Naive B cell (primary cell): ENCODE data around the gene C12orf50. TPM values are rescaled to one million over a fixed set of nuclear protein-coding genes. Genes with fewer than 3 reads are reported as not detected.
"Not testable (repeated sequence)": the region's sequence is repeated elsewhere in the genome, so short reads cannot be mapped to it uniquely, and the experiment has no call there.

Experiments used
- ATAC-seq, 2 donors: fragments of 150-1000 bp; cut with Tn5 transposase; 2 replicates each; pipeline ENCODE4 v1.10.0; 2021; ENCODE audit warnings: low read depth in 2 of 2, mild to moderate bottlenecking in 2 of 2, moderate library complexity in 2 of 2
- DNase-seq: peaks from one replicate; pipeline ENCODE4 v3.0.0; 2022
- H3K27ac Mint-ChIP-seq, 6 donors: one replicate each; pipeline ENCODE4 v1.8.0; 2020 to 2022; ENCODE audit warnings: mild to moderate bottlenecking in 6 of 6, mixed read lengths in 6 of 6, moderate library complexity in 5 of 6, inconsistent platforms in 2 of 6
- H3K27me3 Mint-ChIP-seq, 3 donors: one replicate each; pipeline ENCODE4 v1.8.0; 2021 to 2022; ENCODE audit warnings: mixed read lengths in 3 of 3, mild to moderate bottlenecking in 1 of 3
- H3K36me3 Mint-ChIP-seq, 2 donors: one replicate each; pipeline ENCODE4 v1.8.0; 2020 to 2022; ENCODE audit warnings: mixed read lengths in 2 of 2, inconsistent platforms in 1 of 2, mild to moderate bottlenecking in 1 of 2
- H3K4me1 Mint-ChIP-seq, 3 donors: one replicate each; pipeline ENCODE4 v1.8.0; 2020 to 2022; ENCODE audit warnings: mixed read lengths in 3 of 3, inconsistent platforms in 1 of 3, mild to moderate bottlenecking in 1 of 3, moderate library complexity in 1 of 3
- H3K4me3 Mint-ChIP-seq, 8 donors: one replicate each; pipeline ENCODE4 v1.8.0; 2020 to 2022; ENCODE audit warnings: mild to moderate bottlenecking in 8 of 8, mixed read lengths in 8 of 8, moderate library complexity in 8 of 8, inconsistent platforms in 2 of 8
- H3K9me3 Mint-ChIP-seq, 7 donors: one replicate each; pipeline ENCODE4 v1.8.0; 2020 to 2022; ENCODE audit warnings: mixed read lengths in 7 of 7, mild to moderate bottlenecking in 5 of 7, inconsistent platforms in 2 of 7, moderate library complexity in 1 of 7
- polyA plus RNA-seq, 6 donors: library from polyadenylated mRNA; unstranded; fragments of 300-500 nt; fragmentation: Illumina TruSeq; gene quantifications; one replicate each; pipeline ENCODE4 v1.2.3, GENCODE V29; 2021; ENCODE audit warnings: low read depth in 6 of 6

The C12orf50 gene
- polyA plus RNA-seq, 6 donors from 2014 or later, result not detected

DNA sequence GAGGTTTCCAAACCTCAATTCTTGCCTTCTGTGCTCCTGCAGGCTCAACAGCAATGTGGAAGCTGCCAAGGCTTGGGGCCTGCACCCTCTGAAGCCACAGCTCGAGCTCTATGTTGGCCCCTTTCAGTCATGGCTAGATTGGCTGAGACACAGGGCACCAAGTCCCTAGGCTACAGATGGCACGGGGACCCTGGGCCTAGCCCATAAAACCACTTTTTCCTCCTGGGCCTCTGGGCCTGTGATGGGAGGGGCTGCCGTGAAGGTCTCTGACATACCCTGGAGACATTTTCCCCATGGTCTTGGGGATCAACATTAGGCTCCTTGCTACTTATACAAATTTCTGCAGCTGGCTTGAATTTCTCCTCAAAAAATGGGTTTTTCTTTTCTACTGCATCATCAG, 2.0 kb upstream of the C12orf50 start:
- not testable (repeated sequence) for H3K27ac Mint-ChIP-seq, H3K4me3 Mint-ChIP-seq, H3K36me3 Mint-ChIP-seq, H3K4me1 Mint-ChIP-seq, DNase-seq, H3K27me3 Mint-ChIP-seq, H3K9me3 Mint-ChIP-seq, ATAC-seq

DNA sequence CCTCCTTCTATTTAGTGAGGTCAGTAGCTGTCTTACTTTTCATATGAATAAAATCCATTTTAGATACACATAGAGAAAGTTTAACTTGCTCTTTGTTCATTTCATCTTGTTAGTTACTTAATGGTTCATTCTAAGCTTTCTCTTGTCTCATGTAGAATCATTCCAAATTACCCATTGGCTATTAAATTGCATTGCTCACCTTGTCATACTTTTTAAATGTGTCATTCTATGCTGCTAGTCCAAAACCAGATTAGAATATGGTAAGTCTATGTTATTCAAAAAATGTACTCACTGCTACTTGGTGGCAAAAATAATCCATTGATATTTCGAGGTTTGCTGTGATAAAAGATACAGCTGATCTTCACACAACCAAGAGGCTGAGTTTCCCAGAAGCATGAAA, 3.0 kb downstream of the C12orf50 start:
- Mint-ChIP-seq H3K27me3 (peaks cover 9 to 23% (median 20%) of the 10 kb centered on the region in 3 donors), H3K4me1 (no peaks in the 10 kb centered on the region), H3K27ac (no peak overlapping the region), H3K4me3 (no peak overlapping the region), H3K9me3 (no peaks in the 10 kb centered on the region), H3K36me3 (no peaks in the 10 kb centered on the region)
- no peak for ATAC-seq
- DNase-seq, result no peak

DNA sequence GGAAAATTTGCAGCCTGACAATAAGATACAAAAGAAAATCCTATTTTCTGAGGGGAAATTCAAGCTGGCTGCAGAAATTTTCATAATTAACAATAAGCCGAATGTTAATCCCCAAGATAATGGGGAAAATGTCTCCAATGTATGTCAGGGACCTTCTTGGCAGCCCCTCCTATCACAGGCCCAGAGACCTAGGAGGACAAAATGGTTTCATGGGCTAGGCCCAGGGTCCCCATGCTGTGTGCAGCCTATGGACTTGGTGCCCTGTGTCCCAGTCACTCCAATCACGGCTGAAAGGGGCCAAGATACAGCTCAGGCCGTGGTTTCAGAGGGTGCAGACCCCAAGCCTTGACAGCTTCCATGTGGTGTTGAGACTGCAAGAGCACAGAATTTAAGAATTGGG, 11.2 kb downstream of the C12orf50 start:
- Mint-ChIP-seq H3K36me3 (peaks cover 0 to 13% of the 10 kb centered on the region in 2 donors), H3K4me3 (no peak overlapping the region), H3K4me1 (no peaks in the 10 kb centered on the region), H3K27ac (no peak overlapping the region), H3K27me3 (peaks cover 34 to 51% (median 45%) of the 10 kb centered on the region in 3 donors), H3K9me3 (peaks cover 5 to 32% (median 14%) of the 10 kb centered on the region in 7 donors)
- no peak for ATAC-seq
- no peak for DNase-seq

DNA sequence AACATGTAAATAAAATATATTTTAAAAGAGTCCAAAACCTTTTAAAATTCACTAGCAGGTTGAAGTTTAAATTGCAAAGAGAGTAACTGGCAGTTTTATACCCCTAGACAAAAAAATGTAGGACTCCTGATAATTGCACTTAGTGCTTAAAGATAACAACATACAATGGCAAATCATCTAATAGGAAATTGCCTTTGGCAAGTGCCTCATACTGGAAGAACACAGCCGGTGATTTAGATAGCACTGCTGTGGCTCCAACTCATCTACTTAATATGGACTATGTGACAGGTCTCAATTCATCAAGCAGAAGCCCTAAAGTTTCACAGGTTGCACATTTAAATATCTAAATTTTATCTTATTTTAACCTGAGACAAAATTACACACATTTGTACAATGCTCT, 13.4 kb downstream of the C12orf50 start:
- DNase-seq (no peak), ATAC-seq (no peak)
- no peak overlapping the region for H3K4me3 Mint-ChIP-seq
- H3K36me3 Mint-ChIP-seq, result peaks cover 0 to 13% of the 10 kb centered on the region in 2 donors
- H3K4me1 Mint-ChIP-seq, result no peaks in the 10 kb centered on the region
- peaks cover 5 to 32% (median 14%) of the 10 kb centered on the region in 7 donors for H3K9me3 Mint-ChIP-seq
- no peak overlapping the region for H3K27ac Mint-ChIP-seq
- peaks cover 31 to 40% (median 37%) of the 10 kb centered on the region in 3 donors for H3K27me3 Mint-ChIP-seq

DNA sequence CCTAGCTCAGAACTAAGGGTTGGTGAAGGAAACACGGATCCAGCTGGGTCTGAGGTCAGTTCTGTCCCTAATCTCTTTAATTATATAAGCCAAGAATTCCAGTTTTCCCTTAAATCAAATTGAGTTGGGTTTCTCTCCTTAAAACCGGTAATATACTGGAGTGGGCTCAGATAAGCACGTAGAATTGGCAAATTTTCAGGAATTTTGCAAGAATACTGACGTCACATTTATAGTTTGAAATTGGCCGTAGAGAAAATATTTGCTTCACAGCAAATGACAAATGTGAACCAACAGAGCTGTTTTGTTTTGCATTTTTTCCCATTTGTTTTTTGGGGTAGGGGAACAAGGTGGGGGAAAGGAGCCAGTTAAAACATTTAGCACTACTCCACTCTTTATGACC, 17.4 kb downstream of the C12orf50 start:
- DNase-seq (no peak), ATAC-seq (no peak)
- H3K4me1 Mint-ChIP-seq, result no peaks in the 10 kb centered on the region
- no peak overlapping the region for H3K27ac Mint-ChIP-seq
- H3K36me3 Mint-ChIP-seq, result peaks cover 0 to 4% of the 10 kb centered on the region in 2 donors
- peaks cover 0 to 4% (median 2%) of the 10 kb centered on the region in 7 donors for H3K9me3 Mint-ChIP-seq
- H3K27me3 Mint-ChIP-seq, result peaks cover 5 to 19% (median 17%) of the 10 kb centered on the region in 3 donors
- H3K4me3 Mint-ChIP-seq, result no peak overlapping the region

DNA sequence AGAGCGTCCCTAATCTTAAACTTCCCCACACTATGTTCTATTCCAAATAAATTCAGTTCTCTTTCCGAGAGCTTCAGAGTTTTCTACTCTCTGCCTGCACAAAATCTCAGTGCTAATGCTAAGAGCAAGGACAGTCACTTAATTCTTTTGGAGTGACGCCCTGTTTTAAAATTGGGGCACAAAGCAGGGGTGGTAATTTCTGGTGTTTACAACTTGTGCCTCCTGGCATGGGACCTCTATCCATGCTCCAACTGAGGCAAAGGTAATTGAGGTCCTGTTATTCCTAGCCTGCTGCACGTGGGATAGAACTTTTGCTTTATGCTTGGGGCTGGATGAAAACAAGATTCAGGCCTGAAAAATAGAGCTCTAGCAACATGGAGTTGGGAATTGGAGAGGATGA, 22.9 kb downstream of the C12orf50 start:
- ATAC-seq (no peak), DNase-seq (no peak)
- peak overlapping the region in 1 of 8 donors; percentile 25 for H3K4me3 Mint-ChIP-seq
- H3K4me1 Mint-ChIP-seq, result no peaks in the 10 kb centered on the region
- peaks cover 0 to 8% (median 6%) of the 10 kb centered on the region in 3 donors for H3K27me3 Mint-ChIP-seq
- no peak overlapping the region for H3K27ac Mint-ChIP-seq
- peaks cover 0 to 9% (median 4%) of the 10 kb centered on the region in 7 donors for H3K9me3 Mint-ChIP-seq
- H3K36me3 Mint-ChIP-seq, result no peaks in the 10 kb centered on the region

DNA sequence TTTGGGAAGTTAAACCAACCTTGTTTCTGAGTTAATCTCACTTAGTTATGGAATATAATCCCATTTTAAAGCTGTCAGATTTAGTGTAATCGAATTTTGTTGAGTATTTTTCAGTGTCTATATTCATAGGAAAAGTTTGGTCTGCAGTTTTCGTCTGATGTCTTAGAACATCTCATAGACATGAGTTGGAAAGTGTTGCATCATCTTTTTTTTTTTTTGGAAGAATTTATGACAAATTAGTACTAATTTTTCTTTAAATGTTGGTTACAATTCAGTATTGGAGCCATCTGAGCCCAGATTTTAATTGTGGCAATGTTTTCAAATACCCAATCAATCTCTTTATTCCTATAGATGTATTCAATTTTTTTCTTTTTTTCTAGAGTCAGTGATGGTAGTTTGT, 27.9 kb downstream of the C12orf50 start:
- no peak overlapping the region for H3K4me3 Mint-ChIP-seq
- peaks cover 0 to 11% (median 3%) of the 10 kb centered on the region in 7 donors for H3K9me3 Mint-ChIP-seq
- H3K36me3 Mint-ChIP-seq, result no peaks in the 10 kb centered on the region
- H3K27me3 Mint-ChIP-seq, result peaks cover 0 to 9% (median 8%) of the 10 kb centered on the region in 3 donors
- H3K27ac Mint-ChIP-seq, result no peak overlapping the region
- DNase-seq (no peak), ATAC-seq (no peak)
- no peaks in the 10 kb centered on the region for H3K4me1 Mint-ChIP-seq

DNA sequence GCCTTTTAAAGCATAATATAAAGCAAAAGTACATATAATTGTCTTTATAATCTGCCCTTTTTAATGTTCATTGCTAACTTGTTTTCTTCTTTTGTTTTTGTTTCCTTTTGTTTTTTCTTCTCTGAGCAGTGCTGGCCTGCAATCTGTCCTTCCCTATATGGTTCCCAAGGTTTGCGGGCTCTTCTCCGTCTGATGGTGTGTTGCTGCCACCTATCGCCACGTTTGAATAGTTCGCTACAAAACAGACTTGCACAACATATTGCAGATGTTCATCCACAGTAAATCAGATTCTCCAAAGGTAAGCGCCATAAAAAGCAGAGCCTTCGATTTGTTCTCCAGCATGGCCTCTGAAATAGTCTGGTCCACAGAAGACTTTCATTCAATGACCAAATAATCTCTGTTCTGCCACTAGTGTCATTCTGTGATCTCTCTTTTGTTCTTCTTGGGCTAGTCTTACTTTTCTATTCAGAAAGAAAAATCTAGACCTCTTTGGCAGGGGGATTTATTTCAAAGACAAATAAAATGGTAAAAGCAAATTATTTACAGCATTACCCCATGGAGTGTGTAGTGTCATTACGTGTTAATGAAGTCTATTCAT, 33.5 kb downstream of the C12orf50 start:
- H3K27me3 Mint-ChIP-seq, result peaks cover 0 to 9% (median 5%) of the 10 kb centered on the region in 3 donors
- H3K9me3 Mint-ChIP-seq, result peaks cover 0 to 4% (median 0%) of the 10 kb centered on the region in 7 donors
- H3K4me1 Mint-ChIP-seq, result peaks cover 0 to 5% (median 0%) of the 10 kb centered on the region in 3 donors
- DNase-seq (peak; percentile 3), ATAC-seq (peak; percentile 50 to 61)
- no peak overlapping the region for H3K4me3 Mint-ChIP-seq
- H3K27ac Mint-ChIP-seq, result peak overlapping the region in 1 of 6 donors; percentile 21
- H3K36me3 Mint-ChIP-seq, result no peaks in the 10 kb centered on the region

DNA sequence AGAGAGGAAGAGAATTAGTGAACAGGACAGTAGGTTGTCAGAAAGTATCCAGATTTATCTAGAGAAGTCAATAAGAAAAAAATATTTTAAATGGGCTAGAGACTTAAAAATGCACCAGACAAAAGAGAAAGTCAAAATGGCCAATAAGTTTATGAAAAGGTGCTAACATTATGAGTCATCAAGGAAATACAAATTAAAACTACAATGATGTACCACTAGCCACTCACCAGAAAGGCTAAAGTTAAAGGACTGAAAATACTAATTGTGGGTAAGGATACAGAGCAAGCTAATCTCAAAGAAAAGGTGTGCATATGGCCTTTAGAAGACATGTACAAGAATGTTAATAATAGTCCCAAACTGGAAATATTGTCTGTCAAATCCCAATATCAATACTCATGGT, 37.7 kb downstream of the C12orf50 start:
- Mint-ChIP-seq H3K36me3 (no peaks in the 10 kb centered on the region), H3K27ac (no peak overlapping the region), H3K9me3 (no peaks in the 10 kb centered on the region), H3K4me1 (peaks cover 0 to 5% (median 0%) of the 10 kb centered on the region in 3 donors), H3K27me3 (peaks cover 0 to 8% (median 7%) of the 10 kb centered on the region in 3 donors), H3K4me3 (no peak overlapping the region)
- no peak for DNase-seq
- no peak for ATAC-seq

DNA sequence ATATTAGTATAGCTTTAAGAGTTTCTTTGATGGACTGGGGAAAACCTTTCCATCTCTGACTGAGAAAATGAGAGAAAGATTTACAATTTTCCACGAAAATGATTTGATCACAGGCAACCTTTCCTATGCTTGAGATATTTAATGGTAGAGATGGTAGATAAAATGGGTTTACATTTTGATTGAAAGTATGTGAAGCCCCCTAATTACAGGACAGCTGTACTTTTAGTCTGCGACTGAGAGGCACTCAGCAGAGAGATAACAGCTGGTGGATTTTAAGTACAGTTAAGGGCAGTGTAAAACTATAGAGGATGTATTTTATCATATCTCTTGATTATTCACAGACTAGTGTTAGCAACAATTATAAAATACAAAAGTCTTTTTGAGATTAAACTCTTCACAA, 40.7 kb downstream of the C12orf50 start:
- Mint-ChIP-seq H3K27me3 (peaks cover 0 to 7% (median 3%) of the 10 kb centered on the region in 3 donors), H3K36me3 (no peaks in the 10 kb centered on the region), H3K9me3 (peaks cover 0 to 2% (median 0%) of the 10 kb centered on the region in 7 donors), H3K4me1 (no peaks in the 10 kb centered on the region), H3K4me3 (no peak overlapping the region), H3K27ac (no peak overlapping the region)
- DNase-seq (no peak), ATAC-seq (no peak)

DNA sequence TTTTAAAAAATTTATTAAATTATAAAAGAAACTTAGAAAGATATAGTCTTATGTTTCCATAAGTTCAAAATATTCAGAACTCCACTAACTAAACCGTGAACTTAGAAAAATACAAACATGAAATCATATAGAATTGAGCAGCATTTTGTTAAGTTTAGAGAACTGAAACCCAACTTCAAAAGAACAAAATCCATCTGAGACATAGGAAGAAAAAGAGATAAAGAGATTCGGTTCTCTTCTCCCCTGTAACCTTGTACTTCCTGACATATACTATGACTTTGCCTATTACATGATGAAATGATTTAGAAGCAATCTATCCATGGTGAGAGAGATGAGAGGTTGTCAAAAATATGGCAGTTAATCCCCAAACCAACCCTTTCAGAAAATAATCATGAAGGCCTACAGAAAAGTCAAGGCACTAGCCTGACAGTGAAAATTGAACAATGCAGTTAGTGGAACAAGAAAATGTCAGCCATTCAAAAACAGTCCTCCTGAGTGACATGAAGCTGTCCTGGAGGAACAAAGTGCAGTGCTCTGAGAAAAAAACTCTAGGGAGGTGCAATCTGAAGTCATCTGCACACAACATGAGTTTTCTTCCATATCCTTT, 44.0 kb downstream of the C12orf50 start:
- H3K27ac Mint-ChIP-seq, result no peak overlapping the region
- H3K4me1 Mint-ChIP-seq, result no peaks in the 10 kb centered on the region
- H3K9me3 Mint-ChIP-seq, result peaks cover 0 to 3% (median 0%) of the 10 kb centered on the region in 7 donors
- no peak overlapping the region for H3K4me3 Mint-ChIP-seq
- H3K27me3 Mint-ChIP-seq, result peaks cover 8 to 9% (median 8%) of the 10 kb centered on the region in 3 donors
- no peaks in the 10 kb centered on the region for H3K36me3 Mint-ChIP-seq
- no peak for ATAC-seq
- DNase-seq, result no peak

DNA sequence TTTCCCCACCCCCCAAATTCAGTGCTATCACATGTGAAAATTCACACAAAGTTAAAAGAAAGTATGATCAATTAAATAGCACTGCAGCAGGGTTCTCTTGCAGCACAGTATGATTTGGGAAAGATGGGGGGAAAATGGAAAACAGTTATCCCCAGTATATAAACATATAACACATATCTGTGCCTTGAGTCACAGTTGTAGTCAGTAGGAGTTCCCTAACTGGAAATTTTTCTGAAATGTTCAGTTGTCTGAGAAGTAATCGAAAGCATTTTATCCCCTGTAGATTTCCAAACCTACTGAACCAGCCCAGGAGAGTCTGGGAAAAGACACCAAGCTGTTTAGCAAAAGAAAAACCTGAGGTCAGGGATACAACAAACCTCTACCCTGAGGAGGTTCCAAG, 47.0 kb downstream of the C12orf50 start:
- no peak overlapping the region for H3K27ac Mint-ChIP-seq
- H3K4me3 Mint-ChIP-seq, result no peak overlapping the region
- H3K4me1 Mint-ChIP-seq, result no peaks in the 10 kb centered on the region

DNA sequence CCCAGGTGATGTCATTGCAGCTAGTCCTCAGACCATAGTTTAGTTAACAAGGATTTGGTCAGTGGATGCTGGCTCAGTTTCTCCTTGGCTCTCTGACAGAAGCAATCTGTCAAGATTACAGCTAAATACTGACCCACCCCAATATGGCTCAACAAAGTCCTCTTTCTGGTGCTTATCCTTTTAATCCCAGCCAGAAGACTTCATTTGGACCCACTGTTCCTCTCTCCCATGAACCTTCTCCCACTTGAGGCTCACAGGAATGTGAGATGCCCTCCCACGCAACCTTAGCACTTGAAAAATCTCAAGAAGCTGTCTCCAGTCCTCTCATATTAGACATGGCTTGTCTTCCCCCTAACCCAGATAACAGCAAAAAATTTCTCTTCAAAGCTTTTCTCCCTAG, 47.7 kb downstream of the C12orf50 start:
- Mint-ChIP-seq H3K9me3 (peaks cover 0 to 3% (median 0%) of the 10 kb centered on the region in 7 donors), H3K36me3 (no peaks in the 10 kb centered on the region), H3K4me1 (no peaks in the 10 kb centered on the region), H3K4me3 (no peak overlapping the region), H3K27me3 (peaks cover 5 to 8% (median 6%) of the 10 kb centered on the region in 3 donors), H3K27ac (no peak overlapping the region)
- DNase-seq (no peak), ATAC-seq (no peak)

More for the DNA sequence above, 47.0 kb downstream of the C12orf50 start:
- no peak for DNase-seq
- peaks cover 0 to 3% (median 0%) of the 10 kb centered on the region in 7 donors for H3K9me3 Mint-ChIP-seq
- no peak for ATAC-seq
- H3K36me3 Mint-ChIP-seq, result no peaks in the 10 kb centered on the region
- H3K27me3 Mint-ChIP-seq, result peaks cover 5 to 8% (median 6%) of the 10 kb centered on the region in 3 donors

DNA sequence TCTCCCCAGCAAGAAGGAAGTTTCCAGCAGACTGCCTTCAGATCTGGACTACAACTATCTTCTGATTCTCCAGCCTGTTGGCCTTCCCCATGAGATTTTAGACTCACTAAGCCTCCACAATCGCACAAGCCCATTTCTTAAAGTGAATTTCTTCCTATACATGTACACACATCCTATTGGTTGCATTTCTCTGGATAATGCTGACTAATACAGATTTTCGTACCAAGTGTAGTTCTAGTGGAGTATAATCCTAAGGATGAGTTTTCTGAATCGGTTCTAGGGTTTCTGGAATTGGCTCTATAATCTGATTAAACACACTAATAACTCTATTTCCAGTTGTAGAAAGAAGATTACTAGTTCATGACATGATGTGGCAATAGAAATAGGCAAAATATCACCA, 53.3 kb downstream of the C12orf50 start:
- H3K27ac Mint-ChIP-seq, result no peak overlapping the region
- ATAC-seq (no peak), DNase-seq (no peak)
- H3K27me3 Mint-ChIP-seq, result peaks cover 0 to 5% (median 0%) of the 10 kb centered on the region in 3 donors
- H3K9me3 Mint-ChIP-seq, result peaks cover 0 to 6% (median 4%) of the 10 kb centered on the region in 7 donors
- no peaks in the 10 kb centered on the region for H3K4me1 Mint-ChIP-seq
- no peaks in the 10 kb centered on the region for H3K36me3 Mint-ChIP-seq
- H3K4me3 Mint-ChIP-seq, result no peak overlapping the region
